Glomerular endothelial cell (primary cell): Measurements from ENCODE around the gene LUZP1. TPM values are rescaled to one million over a fixed set of nuclear protein-coding genes. Genes with fewer than 3 reads are reported as not detected.

ENCODE experiments used
- DNase-seq: peaks from one replicate; pipeline ENCODE4 v3.0.0-alpha.2; 2011; ENCODE audit warnings: low read depth, low spot score; ENCODE audit errors: extremely low read depth
- total RNA-seq: library from RNA; depleted of rRNA; stranded (reverse); fragments of >200 nt; gene quantifications from 2 replicates; pipeline ENCODE4 v1.2.3, GENCODE V29; 2015

The LUZP1 gene
- total RNA-seq, 1 donor from 2014 or later: 71.9 TPM

- DNase-seq: no peak
These were observed 77.1 kb downstream of the LUZP1 start for GRCh38 chr1:23091545-23091944.

GRCh38 chr1:23090056-23090455 lies 78.6 kb downstream of the LUZP1 start:
- DNase-seq: no peak

- no peak for DNase-seq
These were observed 80.6 kb downstream of the LUZP1 start for GRCh38 chr1:23088027-23088426.

GRCh38 chr1:23085696-23086095 lies 83.0 kb downstream of the LUZP1 start:
- DNase-seq: no peak

GRCh38 chr1:23084880-23085279 lies 83.8 kb downstream of the LUZP1 start:
- DNase-seq: no peak

GRCh38 chr1:23083714-23084480 lies 84.8 kb downstream of the LUZP1 start:
- DNase-seq: no peak

- DNase-seq: no peak
These were observed 87.3 kb downstream of the LUZP1 start for GRCh38 chr1:23081376-23081775.

- DNase-seq: no peak
These were observed 87.8 kb downstream of the LUZP1 start for GRCh38 chr1:23080885-23081284.

- DNase-seq: no peak
These were observed 89.6 kb downstream of the LUZP1 start for GRCh38 chr1:23079025-23079424.

- no peak for DNase-seq
These were observed 94.6 kb downstream of the LUZP1 start for GRCh38 chr1:23074012-23074411.

- DNase-seq: no peak
These were observed 99.0 kb downstream of the LUZP1 start for GRCh38 chr1:23069675-23070074.

GRCh38 chr1:23069149-23069548 lies 99.5 kb downstream of the LUZP1 start:
- no peak for DNase-seq

- DNase-seq: no peak
These were observed 102.6 kb downstream of the LUZP1 start for GRCh38 chr1:23066075-23066474.

- no peak for DNase-seq
These were observed 103.3 kb downstream of the LUZP1 start for GRCh38 chr1:23065385-23065784.

- no peak for DNase-seq
These were observed 106.4 kb downstream of the LUZP1 start for GRCh38 chr1:23062271-23062670.

- no peak for DNase-seq
These were observed 111.4 kb downstream of the LUZP1 start for GRCh38 chr1:23057301-23057700.

- no peak for DNase-seq
These were observed 117.3 kb downstream of the LUZP1 start for GRCh38 chr1:23051290-23051909.

- DNase-seq: no peak
These were observed 118.5 kb downstream of the LUZP1 start for GRCh38 chr1:23050201-23050600.

GRCh38 chr1:23044035-23044434 lies 124.6 kb downstream of the LUZP1 start:
- DNase-seq: no peak

GRCh38 chr1:23040509-23040908 lies 128.1 kb downstream of the LUZP1 start:
- no peak for DNase-seq

GRCh38 chr1:23039308-23039826 lies 129.3 kb downstream of the LUZP1 start:
- no peak for DNase-seq

GRCh38 chr1:23037081-23037740 lies 131.4 kb downstream of the LUZP1 start:
- no peak for DNase-seq
